GM21737 (cell line): ENCODE measurements around the gene MLYCD.

Experiments used
- ATAC-seq: cut with Tn5 transposase; IDR thresholded peaks from one replicate; pipeline ENCODE4 v1.9.1; 2021; ENCODE audit warnings: mild to moderate bottlenecking, moderate library complexity; ENCODE audit not compliant: unreplicated experiment

MLYCD gene

DNA sequence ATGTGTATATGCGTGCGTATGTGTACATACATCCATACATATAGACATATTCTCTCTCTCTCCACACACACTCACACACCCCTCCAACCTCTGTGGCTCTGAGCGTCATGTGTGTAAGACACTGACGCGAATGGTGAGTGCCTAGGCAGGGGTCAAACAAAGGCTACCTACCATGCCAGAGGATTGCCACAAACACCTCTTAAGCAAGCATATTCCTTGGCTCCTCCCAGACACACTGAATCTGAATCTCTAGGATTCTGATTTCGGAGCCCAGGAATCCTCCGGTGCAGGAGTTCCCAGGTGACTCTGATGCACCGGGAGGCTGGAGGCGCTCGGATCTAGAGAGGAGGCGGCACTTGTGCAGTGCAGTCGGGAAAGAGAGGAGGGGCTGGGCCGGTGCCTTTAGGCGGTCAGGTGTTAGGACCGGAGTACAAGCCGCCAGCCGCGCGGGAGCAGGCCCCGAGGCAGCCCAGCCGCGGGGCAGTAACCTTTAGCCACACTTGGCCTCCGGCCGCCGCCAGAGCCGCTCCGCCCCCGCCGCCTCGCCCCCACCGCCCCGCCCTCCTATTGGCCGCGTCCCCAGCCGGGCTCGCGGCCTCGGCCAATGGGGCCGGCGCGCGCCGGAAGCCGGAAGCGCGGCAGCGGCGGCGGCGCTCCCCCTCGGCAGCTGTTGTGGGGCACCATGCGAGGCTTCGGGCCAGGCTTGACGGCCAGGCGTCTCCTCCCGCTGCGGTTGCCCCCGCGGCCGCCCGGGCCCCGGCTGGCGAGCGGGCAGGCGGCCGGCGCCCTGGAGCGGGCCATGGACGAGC lies at the start of gene MLYCD:
MLYCD (plus strand) TSS at position 653 of the 809 bp plus-strand sequence; CDS start at position 683, 30 bp downstream.
- ATAC-seq, result peak; percentile 94

DNA sequence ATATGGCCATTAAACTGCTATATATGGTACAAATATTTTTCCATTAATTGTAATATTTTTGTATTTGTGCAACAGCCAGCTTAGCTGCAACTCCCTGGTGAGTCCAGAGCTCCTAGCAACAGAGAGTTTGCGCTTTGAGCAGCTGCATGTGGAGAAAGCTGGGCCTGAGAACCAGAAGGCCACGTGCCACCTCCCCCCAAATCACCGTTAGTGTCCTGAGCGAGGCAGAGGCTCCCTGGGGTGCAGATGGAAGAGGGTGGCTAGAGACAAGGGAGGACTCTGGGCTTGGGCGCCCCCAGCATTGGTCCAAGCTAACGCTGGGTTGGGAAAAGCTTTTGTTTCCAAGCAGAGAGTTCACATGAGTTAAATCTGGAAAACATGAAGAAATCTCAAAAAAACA lies 49.5 kb upstream of the MLYCD start:
- no peak for ATAC-seq

DNA sequence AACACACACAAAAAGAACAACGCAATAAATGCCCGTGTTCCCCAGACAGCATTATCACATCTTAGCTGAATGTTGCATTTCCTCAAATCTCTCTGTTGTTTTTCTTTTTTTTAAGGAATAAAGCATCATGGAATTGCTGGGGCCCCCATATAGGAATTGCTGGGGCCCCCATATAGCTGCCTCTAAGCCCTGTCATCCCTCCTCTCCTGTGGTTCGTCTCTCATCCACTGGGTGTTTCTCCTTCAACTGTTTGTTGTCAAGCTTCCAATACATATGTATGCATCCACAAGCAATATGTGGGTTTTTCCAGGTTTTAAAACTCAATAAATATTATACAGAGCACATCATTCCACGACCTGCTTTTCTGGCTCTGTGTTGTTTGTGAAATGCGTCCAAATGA lies 48.0 kb upstream of the MLYCD start:
- ATAC-seq, result no peak

DNA sequence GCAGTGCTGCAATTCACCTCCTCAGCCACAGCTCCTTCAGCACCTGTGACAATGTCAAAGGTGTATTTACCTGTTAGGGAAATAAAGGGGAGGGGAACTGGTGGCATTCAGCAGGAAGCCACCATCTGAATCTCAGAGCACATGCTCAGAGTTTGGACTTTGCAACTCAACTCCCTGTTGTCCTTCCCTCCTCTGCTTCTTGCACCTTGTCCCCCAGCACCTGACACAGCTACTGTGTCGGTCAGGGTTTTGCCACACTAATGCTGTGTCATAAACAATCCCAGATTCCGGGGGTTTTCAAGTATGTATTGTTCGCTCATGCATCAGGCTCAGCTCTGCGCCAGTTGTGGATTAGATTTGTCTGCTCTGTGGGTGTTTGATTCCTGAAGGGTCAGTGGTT lies 47.4 kb upstream of the MLYCD start:
- ATAC-seq, result no peak

DNA sequence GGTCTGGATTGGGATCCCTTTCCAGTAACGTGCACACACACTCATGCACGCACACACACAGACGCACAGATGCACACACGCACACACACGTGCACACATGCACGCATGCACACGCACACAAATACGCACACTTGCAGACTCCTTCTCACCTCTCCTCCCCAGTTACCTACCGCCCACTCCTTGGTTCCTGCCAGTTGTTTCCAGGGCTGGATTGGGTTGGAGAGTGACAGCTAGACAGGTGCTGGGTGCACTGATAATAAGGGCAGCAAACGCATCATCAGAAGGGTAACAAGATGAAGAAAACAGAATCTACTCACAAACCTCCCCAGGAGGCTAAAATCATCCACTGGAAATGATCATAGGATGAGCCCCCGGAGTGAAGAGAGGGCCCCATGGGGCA lies 46.1 kb upstream of the MLYCD start:
- ATAC-seq, result no peak

DNA sequence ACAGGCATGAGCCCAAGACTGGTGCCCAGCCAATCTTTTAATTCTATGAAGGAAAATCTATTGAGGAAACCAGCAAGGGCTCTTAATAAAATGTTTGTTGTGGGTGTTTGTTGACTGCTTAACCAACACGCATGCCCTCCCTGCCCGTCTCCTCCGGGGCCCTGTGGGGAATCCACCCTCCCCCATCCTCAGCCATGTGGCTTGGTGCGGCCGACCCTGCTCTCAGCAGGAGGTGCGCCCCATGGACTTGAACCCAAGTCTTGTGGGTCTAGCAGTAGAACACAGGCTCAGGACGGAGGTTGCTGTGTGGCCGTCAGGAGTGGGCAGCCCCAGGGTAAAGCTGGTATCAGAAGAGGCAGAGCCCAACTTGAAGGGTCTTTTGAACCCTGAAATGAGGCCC lies 45.1 kb upstream of the MLYCD start:
- no peak for ATAC-seq

DNA sequence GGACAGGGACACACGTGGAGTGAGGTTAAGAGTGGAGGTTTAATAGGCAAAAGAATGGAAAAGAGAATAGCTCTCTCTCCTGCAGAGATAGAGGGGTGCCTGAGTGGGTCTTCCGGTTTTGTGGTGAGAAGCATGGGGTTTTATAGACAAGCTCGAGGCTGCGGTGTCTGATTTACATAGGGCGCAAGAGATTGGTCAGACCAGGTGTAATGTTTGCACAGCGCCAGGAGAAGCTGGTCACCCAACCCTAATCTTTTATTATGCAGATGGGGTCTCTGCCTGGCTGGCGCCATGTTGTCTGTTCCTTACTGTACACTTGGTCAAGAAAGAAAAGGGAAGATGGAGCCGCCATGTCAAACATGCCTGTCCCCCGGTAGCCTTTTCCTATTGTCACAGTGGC lies 44.5 kb upstream of the MLYCD start:
- no peak for ATAC-seq

DNA sequence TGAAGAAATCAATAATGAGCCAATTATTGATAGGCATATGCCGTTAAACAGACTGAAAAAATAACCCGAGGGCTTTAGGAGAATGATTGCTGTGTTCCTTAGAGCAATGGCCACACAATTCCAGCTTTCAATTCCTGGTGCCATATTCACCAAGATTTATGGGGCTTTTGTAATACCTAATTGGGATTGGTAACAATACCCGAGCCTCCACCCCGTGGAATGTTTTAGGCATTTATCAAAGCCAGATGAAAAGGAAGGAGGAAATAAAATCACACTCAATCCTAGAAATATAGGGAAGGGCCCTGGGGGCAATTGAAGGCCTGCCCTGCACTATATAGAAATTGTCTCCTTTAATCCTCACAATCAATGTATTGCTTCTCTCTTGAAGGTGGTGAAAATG lies 42.1 kb upstream of the MLYCD start:
- no peak for ATAC-seq

DNA sequence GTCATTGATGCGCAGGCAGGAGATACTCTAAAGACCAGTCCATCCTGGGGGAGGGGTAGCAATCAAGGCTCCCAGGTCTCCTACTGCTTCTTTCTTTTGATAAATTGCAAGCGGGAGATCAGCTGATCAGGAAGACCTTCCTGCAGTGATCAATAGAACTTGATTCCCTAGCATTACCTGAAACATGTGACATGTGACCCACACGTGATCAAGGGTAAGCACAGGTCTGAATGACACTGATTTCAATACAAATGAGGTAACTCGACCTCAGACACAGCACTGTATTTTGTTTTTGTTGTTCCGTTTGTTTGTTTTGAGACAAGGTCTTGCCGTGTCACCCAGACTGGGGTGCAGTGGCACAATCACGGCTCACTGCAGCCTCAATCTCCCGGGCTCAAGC lies 39.6 kb upstream of the MLYCD start:
- ATAC-seq, result no peak

DNA sequence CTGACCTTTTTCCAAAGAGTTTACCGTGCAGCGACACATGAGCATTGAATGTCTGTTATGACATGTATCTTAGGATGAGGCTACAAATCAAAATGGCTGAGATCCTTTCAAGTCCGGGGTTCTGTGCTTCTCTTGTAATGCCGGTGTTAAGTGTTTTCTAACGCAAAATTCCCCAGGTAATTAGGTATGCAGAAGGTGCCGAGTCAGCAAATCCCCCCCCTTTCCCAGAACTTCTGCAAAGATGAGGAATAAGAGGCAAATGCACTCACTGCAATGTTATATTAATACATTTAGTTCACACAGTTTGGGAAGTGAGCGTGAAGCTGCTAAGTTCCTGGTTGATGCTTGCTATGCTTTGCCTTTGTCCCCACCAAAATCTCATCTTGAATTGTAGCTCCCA lies 36.3 kb upstream of the MLYCD start:
- no peak for ATAC-seq

DNA sequence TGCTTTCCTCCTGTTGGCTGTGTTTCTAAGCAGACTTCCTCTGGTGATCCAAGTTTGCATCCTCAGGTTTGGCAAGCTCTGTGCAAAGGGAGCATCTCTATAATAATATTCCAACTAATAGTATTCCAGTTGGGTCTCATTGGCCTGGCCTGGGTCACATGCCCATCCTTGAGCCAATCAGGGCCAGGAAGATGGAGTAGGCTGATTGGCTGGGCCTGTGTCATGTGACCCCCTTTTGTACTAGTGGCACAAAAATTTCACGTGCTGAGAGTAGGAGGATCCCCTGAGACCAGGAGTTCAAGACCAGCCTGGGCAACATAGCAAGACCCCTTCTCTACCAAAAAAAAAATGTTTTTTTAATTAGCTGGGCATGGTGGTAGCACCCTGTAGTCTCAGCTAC lies 35.2 kb upstream of the MLYCD start:
- ATAC-seq, result no peak

DNA sequence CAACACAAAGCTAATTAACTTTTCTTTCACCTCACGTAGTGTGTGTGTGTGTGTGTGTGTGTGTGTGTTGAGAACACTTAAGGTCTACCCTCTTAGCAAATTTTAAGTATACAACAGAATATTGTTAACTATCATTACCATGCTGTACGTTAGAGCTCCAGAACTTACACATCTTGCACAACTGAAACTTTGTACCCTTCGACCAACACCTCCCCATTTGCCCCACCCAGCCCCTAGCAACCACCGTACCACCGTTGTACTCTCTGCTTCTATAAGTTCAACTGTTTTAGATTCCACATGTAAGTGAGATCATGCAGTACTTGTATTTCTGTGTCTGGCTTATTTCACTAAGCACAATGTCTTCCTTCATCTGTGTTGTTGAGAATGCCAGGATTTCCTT lies 28.1 kb upstream of the MLYCD start:
- ATAC-seq, result no peak

DNA sequence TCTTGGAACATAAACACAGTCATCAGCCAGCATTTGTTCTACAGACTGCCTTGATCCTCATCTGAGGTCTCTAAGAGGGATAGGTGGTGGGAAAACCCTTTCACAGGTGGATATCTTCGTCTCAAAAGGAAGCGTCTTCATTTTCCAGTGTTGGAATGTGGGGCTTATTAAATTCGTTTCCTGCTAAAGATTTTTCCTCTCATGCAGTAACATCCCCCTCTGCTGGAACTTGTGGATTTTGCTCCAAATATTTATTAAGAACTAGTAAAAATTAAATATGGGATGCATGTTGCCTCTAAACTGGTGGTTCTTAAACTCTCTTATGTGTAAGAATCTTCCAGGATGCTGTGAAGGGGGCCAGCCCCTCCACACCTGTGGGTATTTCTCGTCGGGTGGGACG lies 20.1 kb upstream of the MLYCD start:
- no peak for ATAC-seq

DNA sequence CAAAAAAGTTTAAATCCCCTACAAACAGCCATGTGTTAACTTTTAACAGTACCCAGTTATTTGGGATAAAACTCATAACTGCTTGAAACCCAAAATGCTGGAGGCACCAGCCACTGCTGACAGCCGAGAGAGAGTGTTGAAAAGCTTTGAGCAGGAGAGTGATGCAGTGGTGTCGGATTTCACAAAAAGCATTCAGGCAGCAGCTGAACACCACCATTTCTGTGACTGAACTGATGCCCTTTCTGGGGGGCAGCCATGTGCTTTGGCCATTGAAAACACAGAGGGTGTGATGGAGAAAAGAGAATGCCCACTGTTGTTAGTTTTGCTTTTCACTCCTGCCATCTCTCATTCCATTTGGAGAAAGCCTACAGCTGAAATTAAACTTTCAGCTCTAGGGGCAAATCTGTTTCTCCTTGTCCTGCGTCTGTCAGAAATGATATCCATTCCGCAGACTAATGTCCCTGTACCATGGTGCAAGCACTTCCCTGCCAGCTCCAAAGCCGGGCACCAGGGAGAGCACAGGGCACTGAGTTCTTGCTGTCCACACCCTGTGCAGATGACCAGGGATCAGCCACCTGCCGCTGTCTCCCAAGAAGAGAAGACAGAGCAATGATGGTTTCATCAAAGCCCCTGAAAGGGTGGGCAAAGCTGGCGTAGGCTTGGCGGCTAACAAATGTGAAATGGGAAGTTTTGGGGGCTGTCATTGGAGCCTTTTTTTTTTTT lies 16.6 kb upstream of the MLYCD start:
- ATAC-seq, result no peak

DNA sequence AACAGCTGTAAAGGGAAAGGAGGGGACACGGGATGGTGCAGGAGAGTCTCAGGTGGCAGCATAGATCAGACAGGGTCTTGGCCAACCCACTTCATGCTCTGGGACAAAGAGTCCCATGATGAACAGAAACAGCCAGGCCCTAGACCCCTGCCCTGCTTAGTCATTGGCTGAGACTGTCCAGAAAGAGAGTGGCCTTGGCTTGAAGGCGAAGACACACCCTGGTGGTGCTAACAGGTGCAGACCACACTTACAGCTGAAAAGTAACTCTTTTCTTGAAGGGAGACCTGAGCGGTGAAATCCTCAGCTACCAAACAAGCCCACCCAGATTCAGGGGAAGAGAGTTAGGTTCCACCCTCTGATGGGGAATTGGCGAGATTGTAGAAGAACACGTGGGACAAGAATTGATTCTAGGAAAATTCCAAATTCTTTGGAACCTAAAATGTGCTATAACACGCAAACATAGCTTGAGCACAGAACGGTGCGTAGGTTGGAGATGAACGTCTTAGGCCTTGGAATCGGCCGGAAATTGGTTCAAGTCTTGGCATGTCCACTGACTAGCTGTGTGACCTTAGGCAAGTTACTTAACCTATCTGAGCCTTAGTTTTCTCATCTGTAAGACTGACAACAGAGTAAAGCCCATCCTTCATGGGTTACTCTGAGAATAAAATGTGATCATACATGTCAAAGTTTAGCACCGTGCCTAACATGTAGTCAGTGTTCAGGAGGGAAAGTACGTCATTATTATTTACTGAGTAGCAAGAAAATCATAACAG lies 12.5 kb upstream of the MLYCD start:
- ATAC-seq, result no peak

DNA sequence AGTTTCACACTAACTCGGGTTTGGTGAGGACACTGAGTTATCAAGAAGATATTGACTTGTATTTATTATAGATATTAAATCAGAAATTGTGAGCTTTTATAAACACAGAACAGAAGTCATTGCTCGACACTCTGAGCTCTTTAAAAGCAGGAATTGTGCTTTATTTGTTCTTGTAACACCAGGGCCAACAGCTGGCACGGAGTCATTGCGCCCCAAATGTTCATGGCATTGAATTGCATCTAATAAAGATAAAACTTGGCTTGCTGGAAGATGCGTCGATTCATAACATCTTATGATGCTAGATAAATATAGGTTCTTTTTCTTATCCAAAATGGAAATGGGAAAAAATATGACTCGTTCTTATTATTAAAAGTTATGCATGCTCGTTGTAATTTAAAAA lies 11.8 kb upstream of the MLYCD start:
- no peak for ATAC-seq

DNA sequence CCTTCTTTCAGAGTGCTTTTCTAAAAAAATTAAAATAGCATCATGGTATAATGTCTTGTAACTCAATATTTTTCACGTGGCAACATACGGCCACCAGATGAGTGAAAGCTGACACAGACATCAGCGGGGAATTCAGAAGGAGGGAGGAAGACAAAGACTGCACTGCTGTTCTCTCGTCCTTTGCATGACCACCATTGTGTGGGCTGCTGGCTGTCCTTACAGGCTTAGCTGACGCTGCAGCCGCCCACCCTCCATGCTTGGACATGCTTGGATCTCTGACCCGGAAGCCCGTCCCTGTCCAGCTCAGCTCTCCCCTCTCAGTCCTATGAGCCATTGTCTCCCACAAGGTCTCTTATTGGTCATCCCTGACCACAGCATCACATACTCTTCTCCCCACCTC lies 11.4 kb upstream of the MLYCD start:
- ATAC-seq, result no peak

DNA sequence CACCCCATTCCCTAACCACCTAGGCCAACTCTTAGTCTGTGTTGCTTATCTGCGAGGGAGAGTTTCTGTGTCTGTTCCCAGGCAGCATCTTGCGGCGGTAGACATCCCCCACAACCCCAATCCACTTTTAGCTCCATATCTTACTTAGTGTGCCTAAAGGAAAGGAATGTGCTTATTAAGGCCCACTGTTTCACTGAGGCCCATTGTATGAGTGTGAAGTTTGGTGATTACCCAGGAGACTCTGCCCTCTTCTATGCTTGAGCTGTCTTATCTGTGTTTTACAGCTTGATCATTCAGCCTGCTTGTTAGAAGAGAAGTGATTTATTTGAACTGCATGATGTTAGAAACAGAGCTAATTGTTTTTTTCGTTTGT lies 10.3 kb upstream of the MLYCD start:
- no peak for ATAC-seq

DNA sequence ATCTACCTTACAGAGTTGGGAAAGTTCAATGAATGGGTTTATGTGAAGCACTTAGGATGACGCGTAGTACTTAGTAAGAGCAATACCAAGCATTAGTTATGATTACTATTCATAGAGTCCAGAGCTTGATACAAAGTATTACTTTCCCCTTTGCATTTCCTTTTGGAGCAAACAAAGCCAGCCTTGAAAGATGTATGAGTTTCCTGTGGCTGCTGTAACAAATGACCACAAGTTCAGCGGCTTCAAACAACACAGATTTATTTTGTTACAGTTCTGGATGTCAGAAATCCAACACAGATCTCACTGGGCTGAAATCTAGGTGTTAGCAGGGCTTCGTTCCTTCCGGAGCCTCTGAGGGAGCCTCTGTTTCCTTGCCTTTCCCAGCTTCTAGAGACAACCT lies 8.6 kb upstream of the MLYCD start:
- ATAC-seq, result no peak

DNA sequence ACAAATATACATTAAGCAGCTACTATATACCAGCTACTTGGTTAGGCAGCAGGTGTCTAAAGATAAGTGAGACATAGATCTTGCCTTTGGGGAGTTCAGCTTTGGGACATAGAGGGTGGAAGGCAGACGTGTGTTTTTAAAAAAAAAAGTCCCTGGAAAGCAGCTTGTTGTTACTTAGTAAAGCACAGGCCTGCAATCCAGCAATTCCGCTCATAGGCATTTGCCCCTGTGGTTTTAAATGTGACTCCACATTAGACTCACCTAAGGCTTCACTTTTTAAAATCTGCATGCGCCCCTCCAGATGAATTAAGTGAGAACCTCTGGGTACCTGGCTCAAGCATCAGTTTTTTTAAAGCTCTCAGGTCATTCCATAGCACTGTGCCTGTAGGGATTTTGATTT lies 7.2 kb upstream of the MLYCD start:
- ATAC-seq, result no peak

DNA sequence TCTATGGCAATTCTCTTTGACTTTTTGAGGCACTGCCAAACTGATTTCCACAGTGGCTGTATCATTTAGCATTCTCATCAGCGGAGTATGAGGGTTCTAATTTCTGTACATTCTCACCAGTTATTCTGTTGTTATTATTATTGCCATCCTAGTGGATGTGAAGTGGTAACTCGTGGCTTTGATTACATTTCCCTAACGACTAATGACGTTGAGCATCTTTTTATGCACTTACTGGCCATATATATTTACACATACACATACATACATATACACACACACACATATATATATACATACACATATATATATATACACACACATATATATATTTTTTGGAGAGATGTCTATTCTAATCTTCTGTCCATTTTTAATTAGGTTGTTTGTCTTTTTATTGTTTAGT lies 3.7 kb upstream of the MLYCD start:
- no peak for ATAC-seq

DNA sequence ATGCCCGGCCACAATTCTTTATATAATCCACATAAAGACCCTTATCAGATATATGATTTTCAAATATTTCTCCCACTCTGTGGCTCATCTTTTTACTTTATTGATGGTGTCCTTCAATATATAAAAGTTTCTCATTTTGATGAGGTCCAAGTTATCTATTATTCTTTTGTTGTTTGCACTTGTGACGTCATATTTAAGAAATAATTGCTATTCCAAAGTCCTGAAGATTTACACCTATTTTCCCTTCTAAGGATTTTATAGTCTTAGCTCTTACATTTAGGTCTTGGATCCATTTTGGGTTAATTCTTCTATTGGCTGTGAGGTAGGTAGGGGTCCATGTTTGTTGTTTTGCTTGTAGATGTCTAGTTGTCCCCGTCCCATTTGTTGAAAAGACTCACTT lies 3.0 kb upstream of the MLYCD start:
- no peak for ATAC-seq
